Esophagus (tissue), 2 donors: Measurements from ENCODE around the gene DNAJB1. TPM values are rescaled to one million over a fixed set of nuclear protein-coding genes. Genes with fewer than 3 reads are reported as not detected.

Source experiments
- H3K27ac ChIP-seq, 2 donors: one replicate each; pipeline ENCODE4 v1.5.1; 2013; ENCODE audit warnings: low read depth in 2 of 2, mild to moderate bottlenecking in 2 of 2, inconsistent platforms in 1 of 2, low read length in 1 of 2, moderate library complexity in 1 of 2
- H3K27me3 ChIP-seq, 2 donors: one replicate each; pipeline ENCODE4 v1.6.1; 2013; ENCODE audit warnings: low read length in 2 of 2, control low read depth in 1 of 2, mild to moderate bottlenecking in 1 of 2; ENCODE audit not compliant: insufficient read depth in 2 of 2, control insufficient read depth in 1 of 2
- H3K36me3 ChIP-seq, 2 donors: one replicate each; pipeline ENCODE4 v1.6.1; 2013; ENCODE audit warnings: low read length in 1 of 2; ENCODE audit not compliant: control insufficient read depth in 2 of 2, insufficient read depth in 2 of 2
- H3K4me1 ChIP-seq, 2 donors: one replicate each; pipeline ENCODE4 v1.6.1; 2013; ENCODE audit warnings: low read length in 1 of 2; ENCODE audit not compliant: control insufficient read depth in 2 of 2, insufficient read depth in 2 of 2
- H3K4me3 ChIP-seq, 2 donors: one replicate each; pipeline ENCODE4 v1.5.1; 2013; ENCODE audit warnings: low read length in 2 of 2, mild to moderate bottlenecking in 2 of 2, low read depth in 1 of 2, moderate library complexity in 1 of 2
- H3K9me3 ChIP-seq, 2 donors: one replicate each; pipeline ENCODE4 v1.6.1; 2013; ENCODE audit warnings: mild to moderate bottlenecking in 2 of 2, low read depth in 1 of 2, low read length in 1 of 2, moderate library complexity in 1 of 2; ENCODE audit not compliant: control insufficient read depth in 2 of 2, insufficient read depth in 1 of 2
- WGBS, 2 donors: extraction: QIAGEN DNeasy Blood & Tissue Kit; methylation state at CpG; one replicate each; pipeline ENCODE4 v1.1.7; 2013; 5-methylcytosine and 5-hydroxymethylcytosine counted together
- polyA plus RNA-seq, 2 donors: library from polyadenylated mRNA; stranded (reverse); fragments of 200-250 nt; gene quantifications; one replicate each; pipeline ENCODE4 v1.2.3, GENCODE V29; 2013
- donor health status: healthy with polysubstance abuse.
- donor health status: Bipolar disorder and iron deficiency.

The DNAJB1 gene
- polyA plus RNA-seq, 2 donors, result 249 to 309 TPM

- no peaks in the 10 kb centered on the region for H3K36me3 ChIP-seq
- no peak overlapping the region for H3K27ac ChIP-seq
- H3K4me1 ChIP-seq, result peaks cover 0 to 8% of the 10 kb centered on the region in 2 donors
- WGBS, 2 donors, result 62 to 71% methylated on average over 1 of the region's 1 CpG
- H3K9me3 ChIP-seq, result no peaks in the 10 kb centered on the region
- no peak overlapping the region for H3K4me3 ChIP-seq
- no peaks in the 10 kb centered on the region for H3K27me3 ChIP-seq
These were observed 14.9 kb downstream of the DNAJB1 start for GRCh38 chr19:14503285-14503684.

GRCh38 chr19:14502334-14503092 lies 15.7 kb downstream of the DNAJB1 start:
- WGBS, 2 donors, result 76 to 78% methylated on average over 11 of the region's 11 CpGs
- Histone ChIP-seq H3K4me3 (no peak overlapping the region), H3K9me3 (no peaks in the 10 kb centered on the region), H3K36me3 (no peaks in the 10 kb centered on the region), H3K4me1 (peaks cover 0 to 9% of the 10 kb centered on the region in 2 donors), H3K27me3 (no peaks in the 10 kb centered on the region), H3K27ac (no peak overlapping the region)

DNA sequence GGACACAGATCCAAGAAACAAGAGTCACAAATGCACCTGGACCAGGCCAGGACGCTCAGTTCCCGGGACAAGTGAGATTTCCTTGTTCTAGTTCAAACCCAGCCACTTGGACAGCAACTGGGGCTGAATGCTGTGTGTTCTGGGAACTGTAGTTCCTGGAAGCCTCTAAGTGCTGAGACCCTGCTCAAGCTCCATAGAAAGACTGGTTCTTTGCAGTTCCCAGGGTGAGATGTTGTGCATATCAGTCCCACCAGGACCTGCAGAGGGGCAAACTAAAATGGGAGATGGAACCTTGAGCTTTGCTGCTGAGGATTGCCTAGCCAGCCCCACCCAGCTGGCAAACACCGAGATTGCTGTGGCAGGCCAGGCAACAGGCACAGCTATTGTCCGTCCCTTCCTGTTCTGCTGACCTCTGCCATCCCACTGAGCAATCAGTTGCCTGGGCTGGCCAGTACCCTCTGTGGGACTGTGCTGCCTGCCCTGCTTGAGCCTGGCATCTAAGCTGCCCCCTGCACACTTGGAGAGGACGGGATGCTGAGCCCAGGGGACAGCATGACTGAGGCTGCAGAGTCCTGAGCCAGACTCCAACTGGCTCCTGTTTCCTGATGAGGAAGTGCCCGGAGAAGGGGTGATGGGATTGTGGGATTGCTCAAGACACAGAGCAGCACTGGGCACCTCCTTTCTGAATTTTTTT lies 20.8 kb downstream of the DNAJB1 start:
- Histone ChIP-seq H3K27me3 (no peaks in the 10 kb centered on the region), H3K4me1 (peaks cover 0 to 12% of the 10 kb centered on the region in 2 donors), H3K27ac (peak overlapping the region; percentile 92 to 95), H3K36me3 (no peaks in the 10 kb centered on the region), H3K4me3 (no peak overlapping the region), H3K9me3 (no peaks in the 10 kb centered on the region)
- WGBS, 2 donors, result 39 to 42% methylated on average over 6 of the region's 6 CpGs

GRCh38 chr19:14496834-14497227 lies 21.4 kb downstream of the DNAJB1 start:
- peak overlapping the region; percentile 92 to 95 for H3K27ac ChIP-seq
- no peaks in the 10 kb centered on the region for H3K27me3 ChIP-seq
- H3K4me1 ChIP-seq, result peaks cover 0 to 12% of the 10 kb centered on the region in 2 donors
- H3K36me3 ChIP-seq, result no peaks in the 10 kb centered on the region
- 30 to 34% methylated on average over 7 of the region's 7 CpGs for WGBS, 2 donors
- H3K9me3 ChIP-seq, result no peaks in the 10 kb centered on the region
- H3K4me3 ChIP-seq, result peak overlapping the region; percentile 30 to 87

- Histone ChIP-seq H3K9me3 (no peaks in the 10 kb centered on the region), H3K27ac (peak within 1 kb of the TSS; percentile 92 to 97), H3K4me3 (peak within 1 kb of the TSS; percentile 68 to 87), H3K4me1 (peaks cover 0 to 12% of the 10 kb centered on the region in 2 donors), H3K36me3 (peaks cover 0 to 2% of the 10 kb centered on the region in 2 donors), H3K27me3 (no peaks in the 10 kb centered on the region)
- WGBS, 2 donors, result 3% methylated on average over 55 to 71 of the region's 71 CpGs
These were observed 22.0 kb downstream of the DNAJB1 start, which contains the start of gene GIPC1 for GRCh38 chr19:14496029-14496833. GIPC1 (minus strand) TSS chr19:14496127; CDS start chr19:14482976, 13,151 bp downstream.

DNA sequence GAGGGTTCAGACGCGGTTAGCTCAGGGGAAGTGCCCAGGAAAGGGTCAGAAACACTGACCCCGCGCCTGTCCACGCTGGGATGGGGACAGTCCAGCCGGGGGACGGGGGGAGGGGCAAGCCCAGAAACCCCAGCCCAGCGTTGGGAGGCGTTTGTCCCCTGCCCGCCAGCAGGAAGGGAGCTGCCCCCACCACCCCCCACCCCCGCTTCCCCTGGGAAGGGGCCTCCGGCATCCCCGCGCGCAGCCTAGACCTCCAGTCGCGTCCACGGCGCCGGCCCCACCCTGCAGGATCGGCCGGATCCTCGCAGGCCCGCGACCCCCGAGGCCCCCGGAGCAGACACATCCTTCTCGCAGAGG lies 22.5 kb downstream of the DNAJB1 start:
- Histone ChIP-seq H3K27ac (peak overlapping the region; percentile 92 to 97), H3K9me3 (no peaks in the 10 kb centered on the region), H3K4me1 (peaks cover 0 to 12% of the 10 kb centered on the region in 2 donors), H3K36me3 (peaks cover 0 to 2% of the 10 kb centered on the region in 2 donors), H3K4me3 (peak overlapping the region; percentile 68 to 87), H3K27me3 (no peaks in the 10 kb centered on the region)
- WGBS, 2 donors, result 1 to 5% methylated on average over 7 to 28 of the region's 28 CpGs

DNA sequence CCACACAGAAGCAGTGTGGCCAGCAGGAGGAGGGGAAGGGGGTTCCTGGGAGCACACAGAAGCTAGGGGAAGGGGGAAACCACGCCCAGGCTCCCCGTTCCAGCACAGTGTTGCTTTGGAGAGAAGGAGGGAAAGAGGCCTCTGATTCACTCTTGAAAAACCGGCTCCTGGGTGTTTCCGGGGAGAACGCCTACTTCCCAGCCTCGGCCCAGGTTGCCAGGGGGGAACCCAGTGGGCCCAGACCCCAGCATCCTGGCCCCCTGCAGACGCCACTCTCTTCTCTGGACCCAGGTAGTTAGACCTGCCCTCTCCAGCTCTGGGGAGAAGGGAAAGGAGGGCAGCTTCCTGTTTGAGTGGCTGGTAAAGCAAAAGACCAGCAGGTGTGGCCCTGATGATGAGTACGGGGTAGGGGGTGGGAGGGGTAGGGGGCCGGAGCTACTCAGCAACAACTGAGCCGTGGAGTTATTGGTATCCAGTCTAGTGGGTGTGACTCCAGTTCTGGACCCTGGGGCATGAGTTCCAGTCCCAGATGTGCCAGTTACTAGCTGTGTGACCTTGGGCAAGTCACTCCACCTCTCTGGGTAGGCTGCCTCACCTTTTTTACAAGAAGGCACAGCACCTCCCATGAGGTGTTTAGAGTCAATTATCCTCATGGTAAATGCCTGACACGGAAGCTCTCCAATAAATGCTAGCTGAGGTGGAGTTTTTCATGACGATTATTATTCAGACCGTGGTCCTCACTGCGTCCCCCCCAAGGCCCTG lies 23.1 kb downstream of the DNAJB1 start:
- Histone ChIP-seq H3K4me3 (peak overlapping the region; percentile 68 to 87), H3K9me3 (no peaks in the 10 kb centered on the region), H3K27ac (peak overlapping the region; percentile 92 to 97), H3K36me3 (peaks cover 0 to 3% of the 10 kb centered on the region in 2 donors), H3K4me1 (peaks cover 0 to 12% of the 10 kb centered on the region in 2 donors), H3K27me3 (no peaks in the 10 kb centered on the region)
- WGBS, 2 donors, result 14 to 20% methylated on average over 12 to 14 of the region's 14 CpGs

DNA sequence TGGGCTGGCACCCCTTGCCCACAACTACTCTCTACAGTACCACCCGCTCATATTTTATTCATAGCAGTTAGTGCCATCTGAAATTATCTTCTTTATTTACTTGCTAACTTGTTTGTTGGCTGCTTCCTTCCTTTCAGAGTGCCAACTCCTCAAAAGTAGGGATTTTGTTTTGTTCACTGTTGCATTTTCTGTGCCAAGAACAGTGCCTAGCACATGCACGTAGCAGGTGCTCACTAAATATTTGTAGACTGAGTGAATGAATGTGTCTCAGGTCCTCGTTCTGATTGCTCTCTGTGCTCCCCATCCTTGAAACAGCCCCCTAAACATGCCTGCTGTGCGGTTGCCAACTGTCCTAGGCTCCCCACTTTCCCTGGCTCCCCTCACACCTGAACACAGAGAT lies 23.8 kb downstream of the DNAJB1 start:
- Histone ChIP-seq H3K4me3 (peak overlapping the region; percentile 68 to 87), H3K9me3 (no peaks in the 10 kb centered on the region), H3K4me1 (peaks cover 0 to 12% of the 10 kb centered on the region in 2 donors), H3K27ac (peak overlapping the region; percentile 92 to 97), H3K36me3 (peaks cover 0 to 5% of the 10 kb centered on the region in 2 donors), H3K27me3 (no peaks in the 10 kb centered on the region)
- WGBS, 2 donors, result 60 to 71% methylated on average over 4 of the region's 4 CpGs
